ENCODE results near the gene AMDHD1.

The AMDHD1 gene

DNA sequence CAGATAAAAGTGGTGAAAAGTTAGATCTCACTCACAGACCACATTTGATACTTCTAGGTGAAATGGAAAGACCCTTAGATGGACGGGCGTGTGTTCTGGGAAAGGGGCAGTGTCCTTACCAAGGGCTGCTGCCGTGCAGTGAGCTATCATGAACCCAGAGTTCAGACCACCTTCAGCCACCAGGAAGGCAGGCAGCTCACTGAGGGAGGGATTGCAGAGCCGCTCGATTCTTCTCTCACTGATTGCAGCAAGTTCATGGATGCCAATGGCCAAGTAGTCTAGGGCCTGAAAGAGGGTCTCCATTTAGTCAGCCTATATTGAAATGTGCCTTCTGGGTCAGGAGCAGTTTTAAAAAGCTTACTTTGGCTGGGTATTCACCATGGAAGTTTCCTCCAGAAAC is 37.3 kb downstream of the AMDHD1 start:
- H3K4me3 ChIP-seq (ENCODE audit: low read depth, low read length), result no peak overlapping the region
- H3K9me3 ChIP-seq (ENCODE audit: control insufficient read depth, insufficient read depth, low read depth, low read length), result no peaks in the 10 kb centered on the region
- CTCF ChIA-PET, result interaction anchor here (1.0 to 2.1 kb wide), 2 partner anchors 18 to 62 kb away, joined by 4 to 9 read pairs; no protein-coding TSS in a partner anchor
- TF ChIP-seq ZNF660 (tag by site-specific recombination; IDR thresholded peaks at IDR 0.05) (no peak), ZBTB17 (tag by site-specific recombination; IDR thresholded peaks at IDR 0.05) (0 out of 2 replicates have a peak, but pooled peaks have one; percentile 55)
- H3K27ac ChIP-seq (ENCODE audit: extremely low read depth, low read depth, low read length), result no peak overlapping the region
- POLR2A ChIA-PET, result no interaction called here
- no peaks in the 10 kb centered on the region for H3K36me3 ChIP-seq (ENCODE audit: control insufficient read depth in 2 of 2, insufficient read depth in 1 of 2, low read length in 2 of 2)
- H3K4me1 ChIP-seq (ENCODE audit: control insufficient read depth, insufficient read depth, low read length), result no peaks in the 10 kb centered on the region

DNA sequence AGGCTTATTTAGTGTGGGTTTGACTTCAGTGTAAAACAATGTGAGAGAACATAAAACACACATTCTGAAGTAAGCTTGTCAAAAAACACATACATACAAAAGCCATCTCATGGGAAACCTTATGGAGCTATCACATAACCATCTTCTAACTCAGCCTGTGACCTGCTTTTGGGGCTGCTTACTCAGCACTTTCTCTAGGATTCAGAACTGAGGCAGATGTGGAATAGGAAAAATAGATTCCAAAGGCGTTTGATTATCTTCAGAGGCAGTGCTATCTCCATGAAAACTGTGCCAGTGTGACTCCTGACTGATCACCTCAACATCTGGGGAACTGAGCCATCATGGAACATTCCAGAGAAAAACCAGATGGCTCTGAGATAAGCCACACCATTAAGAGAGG is 39.5 kb downstream of the AMDHD1 start:
- ChIA-PET CTCF (interaction anchor here (0.7 to 1.0 kb wide), 2 partner anchors 14 to 16 kb away, joined by 3 to 4 read pairs; partner anchors contain the start of gene HAL), POLR2A (no interaction called here)
- Histone ChIP-seq H3K4me3 (ENCODE audit: low read depth, low read length) (no peak overlapping the region), H3K9me3 (ENCODE audit: control insufficient read depth, insufficient read depth, low read depth, low read length) (no peaks in the 10 kb centered on the region), H3K4me1 (ENCODE audit: control insufficient read depth, insufficient read depth, low read length) (no peaks in the 10 kb centered on the region), H3K36me3 (ENCODE audit: control insufficient read depth in 2 of 2, insufficient read depth in 1 of 2, low read length in 2 of 2) (no peaks in the 10 kb centered on the region), H3K27ac (ENCODE audit: extremely low read depth, low read depth, low read length) (no peak overlapping the region)
- TF ChIP-seq, protein P1, sequence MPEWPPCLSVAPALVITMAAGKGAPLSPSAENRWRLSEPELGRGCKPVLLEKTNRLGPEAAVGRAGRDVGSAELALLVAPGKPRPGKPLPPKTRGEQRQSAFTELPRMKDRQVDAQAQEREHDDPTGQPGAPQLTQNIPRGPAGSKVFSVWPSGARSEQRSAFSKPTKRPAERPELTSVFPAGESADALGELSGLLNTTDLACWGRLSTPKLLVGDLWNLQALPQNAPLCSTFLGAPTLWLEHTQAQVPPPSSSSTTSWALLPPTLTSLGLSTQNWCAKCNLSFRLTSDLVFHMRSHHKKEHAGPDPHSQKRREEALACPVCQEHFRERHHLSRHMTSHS (tag by site-specific recombination; IDR thresholded peaks at IDR 0.05), result no peak
- TF ChIP-seq ZNF404 (tag by site-specific recombination; IDR thresholded peaks at IDR 0.05), result no peak

- CTCF ChIA-PET, result interaction anchor here (0.7 kb wide), 1 partner anchor 14 kb away, joined by 3 read pairs; no protein-coding TSS in a partner anchor
- H3K27ac ChIP-seq (ENCODE audit: extremely low read depth, low read depth, low read length), result no peak overlapping the region
- POLR2A ChIA-PET, result no interaction called here
- no peaks in the 10 kb centered on the region for H3K4me1 ChIP-seq (ENCODE audit: control insufficient read depth, insufficient read depth, low read length)
- H3K36me3 ChIP-seq (ENCODE audit: control insufficient read depth in 2 of 2, insufficient read depth in 1 of 2, low read length in 2 of 2), result no peaks in the 10 kb centered on the region
- no peak overlapping the region for H3K4me3 ChIP-seq (ENCODE audit: low read depth, low read length)
- H3K9me3 ChIP-seq (ENCODE audit: control insufficient read depth, insufficient read depth, low read depth, low read length), result no peaks in the 10 kb centered on the region
- TF ChIP-seq ZNF560 (tag by site-specific recombination; IDR thresholded peaks at IDR 0.05; ENCODE audit: borderline replicate concordance) (no peak), ZNF704 (tag by site-specific recombination; IDR thresholded peaks at IDR 0.05) (no peak), ZNF274 (IDR thresholded peaks at IDR 0.05; ENCODE audit: low read length) (no peak), ZNF274 (tag by site-specific recombination; IDR thresholded peaks at IDR 0.05; ENCODE audit: borderline replicate concordance) (no peak), ZNF580 (tag by site-specific recombination; IDR thresholded peaks at IDR 0.05) (no peak), AEBP2 (tag by site-specific recombination; IDR thresholded peaks at IDR 0.05; ENCODE audit: borderline replicate concordance) (no peak), ZNF600 (tag by site-specific recombination; IDR thresholded peaks at IDR 0.05) (no peak), ZNF354C (tag by site-specific recombination; IDR thresholded peaks at IDR 0.05; ENCODE audit: borderline replicate concordance, low read depth) (no peak), ZNF530 (tag by site-specific recombination; IDR thresholded peaks at IDR 0.05; ENCODE audit: low read depth) (no peak), ZNF449 (tag by site-specific recombination; IDR thresholded peaks at IDR 0.05) (no peak), ZNF140 (tag by site-specific recombination; IDR thresholded peaks at IDR 0.05) (no peak), ZXDB (tag by site-specific recombination; IDR thresholded peaks at IDR 0.05) (no peak), HOXA7 (CRISPR knock-in tag; IDR thresholded peaks at IDR 0.05; ENCODE audit: borderline replicate concordance) (no peak), ZNF2 (tag by site-specific recombination; IDR thresholded peaks at IDR 0.05) (no peak)
- TF ChIP-seq, protein P2, sequence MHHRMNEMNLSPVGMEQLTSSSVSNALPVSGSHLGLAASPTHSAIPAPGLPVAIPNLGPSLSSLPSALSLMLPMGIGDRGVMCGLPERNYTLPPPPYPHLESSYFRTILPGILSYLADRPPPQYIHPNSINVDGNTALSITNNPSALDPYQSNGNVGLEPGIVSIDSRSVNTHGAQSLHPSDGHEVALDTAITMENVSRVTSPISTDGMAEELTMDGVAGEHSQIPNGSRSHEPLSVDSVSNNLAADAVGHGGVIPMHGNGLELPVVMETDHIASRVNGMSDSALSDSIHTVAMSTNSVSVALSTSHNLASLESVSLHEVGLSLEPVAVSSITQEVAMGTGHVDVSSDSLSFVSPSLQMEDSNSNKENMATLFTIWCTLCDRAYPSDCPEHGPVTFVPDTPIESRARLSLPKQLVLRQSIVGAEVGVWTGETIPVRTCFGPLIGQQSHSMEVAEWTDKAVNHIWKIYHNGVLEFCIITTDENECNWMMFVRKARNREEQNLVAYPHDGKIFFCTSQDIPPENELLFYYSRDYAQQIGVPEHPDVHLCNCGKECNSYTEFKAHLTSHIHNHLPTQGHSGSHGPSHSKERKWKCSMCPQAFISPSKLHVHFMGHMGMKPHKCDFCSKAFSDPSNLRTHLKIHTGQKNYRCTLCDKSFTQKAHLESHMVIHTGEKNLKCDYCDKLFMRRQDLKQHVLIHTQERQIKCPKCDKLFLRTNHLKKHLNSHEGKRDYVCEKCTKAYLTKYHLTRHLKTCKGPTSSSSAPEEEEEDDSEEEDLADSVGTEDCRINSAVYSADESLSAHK (tag by site-specific recombination; IDR thresholded peaks at IDR 0.05), result no peak
Measured at GRCh38 chr12:95984682-95985081, 41.6 kb downstream of the AMDHD1 start.

Data from HEK293 (cell line).